Measurements from ENCODE around the gene ANKRD36C.
"Not testable (repeated sequence)": the region's sequence is repeated elsewhere in the genome, so short reads cannot be mapped to it uniquely, and the experiment has no call there.

DNA sequence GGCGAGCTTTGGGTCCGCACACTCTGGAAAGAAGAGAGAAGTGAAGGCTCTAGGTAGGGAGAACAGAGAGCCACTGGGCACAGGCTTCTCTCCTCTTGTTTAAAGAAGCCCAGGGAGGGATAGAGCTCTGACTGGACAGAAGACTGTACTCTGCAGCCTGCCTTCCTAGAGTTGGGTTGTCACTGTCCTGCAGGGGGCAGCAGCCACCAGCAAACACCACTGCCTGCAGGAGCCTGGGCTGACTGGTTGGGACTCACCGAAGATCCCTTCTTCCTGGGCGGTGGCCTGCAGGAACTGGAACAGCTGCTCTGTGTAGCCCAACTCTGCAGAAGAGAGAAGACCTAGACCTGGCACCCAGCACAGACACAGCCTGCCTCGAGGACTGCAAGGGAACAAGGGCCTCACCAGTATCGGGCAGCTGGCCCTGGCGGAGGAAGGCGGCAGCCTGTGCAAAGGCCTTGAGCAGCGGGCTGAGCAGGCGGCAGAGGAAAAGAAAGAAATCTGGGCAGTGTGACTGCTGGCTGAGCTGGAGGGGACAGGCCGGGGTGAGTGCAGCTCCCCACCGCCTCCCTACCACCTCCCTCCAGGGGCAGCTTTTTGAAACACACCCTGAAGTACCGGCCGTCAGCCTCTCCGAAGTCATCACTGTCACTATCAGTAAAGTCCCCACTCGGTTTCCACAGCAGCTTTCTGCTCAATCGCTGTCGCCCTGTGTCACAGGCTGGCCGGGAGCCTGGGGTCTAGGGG is 31.2 kb upstream of the ANKRD36C start:
- not testable (repeated sequence) for TF ChIP-seq FOXK2 (conservative IDR thresholded peaks at IDR 0.05 in 1 of 2, IDR thresholded peaks at IDR 0.05 in 1 of 2; ENCODE audit: low read depth in 2 of 2); CBFB (CRISPR knock-in tag; IDR thresholded peaks at IDR 0.05); SAFB (IDR thresholded peaks at IDR 0.05; ENCODE audit: borderline replicate concordance, low read depth, low read length); TEAD4 (IDR thresholded peaks at IDR 0.05; ENCODE audit: low read length); TEAD4 (CRISPR knock-in tag; IDR thresholded peaks at IDR 0.05; ENCODE audit: borderline replicate concordance); POLR2A (conservative IDR thresholded peaks at IDR 0.05); ETV6 (IDR thresholded peaks at IDR 0.05; ENCODE audit: borderline replicate concordance in 1 of 2, low read depth in 2 of 2, low read length in 1 of 2); ETV6 (CRISPR knock-in tag; IDR thresholded peaks at IDR 0.05; ENCODE audit: borderline replicate concordance)
- TF ChIP-seq, protein P1, sequence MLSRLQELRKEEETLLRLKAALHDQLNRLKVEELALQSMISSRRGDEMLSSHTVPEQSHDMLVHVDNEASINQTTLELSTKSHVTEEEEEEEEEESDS (CRISPR knock-in tag; IDR thresholded peaks at IDR 0.05): not testable (repeated sequence)

All from K562 (cell line).